Fibroblast of mammary gland (primary cell): ENCODE results near the gene BMS1.

Experiments
- DNase-seq: peaks from one replicate; pipeline ENCODE4 v3.0.0-alpha.2; 2010; ENCODE audit warnings: low read depth
- H3K4me3 ChIP-seq: 2 replicates; pipeline ENCODE4 v1.5.1; 2011; ENCODE audit warnings: low read depth, mild to moderate bottlenecking, low read length, moderate library complexity; ENCODE audit not compliant: control insufficient read depth
- TF ChIP-seq, protein P1 (sequence below): conservative IDR thresholded peaks from 2 replicates; pipeline ENCODE4 v1.5.1; 2011; ENCODE audit warnings: low read depth, low read length, inconsistent platforms; ENCODE audit not compliant: control insufficient read depth, insufficient read depth

BMS1 gene

DNA sequence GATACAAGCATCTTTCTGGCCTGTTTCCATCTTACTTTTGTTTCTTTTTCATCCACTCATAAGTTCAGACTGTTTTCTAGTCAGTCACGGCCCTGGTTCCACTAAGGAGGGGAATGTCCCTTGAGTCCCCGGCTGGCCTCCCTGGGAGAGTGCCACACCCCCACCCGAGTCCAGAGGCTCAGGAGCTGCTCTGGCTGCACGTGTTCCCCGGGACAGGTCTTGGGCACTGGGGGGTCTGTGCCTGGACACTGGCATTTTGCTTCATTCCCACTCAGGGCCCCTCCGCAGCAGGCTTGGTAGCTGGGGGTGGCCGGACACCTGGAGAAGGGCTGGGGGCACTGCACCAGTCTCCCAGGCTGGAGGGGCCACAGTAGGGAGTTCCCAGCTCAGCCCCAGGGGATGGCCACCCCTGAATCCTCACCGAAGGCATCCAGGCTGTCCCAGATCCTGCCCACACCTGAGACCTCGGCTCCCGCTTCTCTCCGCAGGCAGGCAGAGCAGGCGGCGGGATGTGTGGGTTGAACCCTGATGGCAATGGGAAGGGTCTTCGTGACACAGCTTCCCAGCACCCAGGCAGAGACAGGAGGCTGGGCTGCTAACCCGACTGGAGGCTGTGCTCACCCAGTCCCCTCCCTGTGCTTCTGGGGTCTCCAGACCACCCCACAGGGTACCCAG, 92.3 kb downstream of the BMS1 start:
- no peak overlapping the region for H3K4me3 ChIP-seq
- no peak for DNase-seq
- TF ChIP-seq, protein P1, sequence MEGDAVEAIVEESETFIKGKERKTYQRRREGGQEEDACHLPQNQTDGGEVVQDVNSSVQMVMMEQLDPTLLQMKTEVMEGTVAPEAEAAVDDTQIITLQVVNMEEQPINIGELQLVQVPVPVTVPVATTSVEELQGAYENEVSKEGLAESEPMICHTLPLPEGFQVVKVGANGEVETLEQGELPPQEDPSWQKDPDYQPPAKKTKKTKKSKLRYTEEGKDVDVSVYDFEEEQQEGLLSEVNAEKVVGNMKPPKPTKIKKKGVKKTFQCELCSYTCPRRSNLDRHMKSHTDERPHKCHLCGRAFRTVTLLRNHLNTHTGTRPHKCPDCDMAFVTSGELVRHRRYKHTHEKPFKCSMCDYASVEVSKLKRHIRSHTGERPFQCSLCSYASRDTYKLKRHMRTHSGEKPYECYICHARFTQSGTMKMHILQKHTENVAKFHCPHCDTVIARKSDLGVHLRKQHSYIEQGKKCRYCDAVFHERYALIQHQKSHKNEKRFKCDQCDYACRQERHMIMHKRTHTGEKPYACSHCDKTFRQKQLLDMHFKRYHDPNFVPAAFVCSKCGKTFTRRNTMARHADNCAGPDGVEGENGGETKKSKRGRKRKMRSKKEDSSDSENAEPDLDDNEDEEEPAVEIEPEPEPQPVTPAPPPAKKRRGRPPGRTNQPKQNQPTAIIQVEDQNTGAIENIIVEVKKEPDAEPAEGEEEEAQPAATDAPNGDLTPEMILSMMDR = no peak

DNA sequence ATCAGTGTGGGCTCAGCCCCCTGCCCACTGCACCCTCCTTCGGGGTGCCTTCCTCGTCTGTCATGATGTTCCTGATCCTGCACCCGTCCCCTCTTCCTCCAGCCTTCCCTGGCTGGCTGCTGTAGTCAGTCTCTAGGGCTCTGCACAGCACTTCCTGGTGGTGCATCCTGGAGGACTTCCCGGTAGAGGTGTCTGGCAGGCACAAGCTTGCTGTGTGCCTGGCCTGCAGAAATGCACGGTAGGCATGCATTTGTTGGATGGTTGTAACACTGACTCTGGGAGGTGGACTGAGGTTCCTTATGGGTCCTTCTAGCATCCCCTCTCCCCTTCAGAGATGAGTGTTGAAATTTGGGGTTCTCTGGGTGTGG, 92.8 kb downstream of the BMS1 start:
- TF ChIP-seq, protein P1 = no peak
- no peak for DNase-seq
- no peak overlapping the region for H3K4me3 ChIP-seq

DNA sequence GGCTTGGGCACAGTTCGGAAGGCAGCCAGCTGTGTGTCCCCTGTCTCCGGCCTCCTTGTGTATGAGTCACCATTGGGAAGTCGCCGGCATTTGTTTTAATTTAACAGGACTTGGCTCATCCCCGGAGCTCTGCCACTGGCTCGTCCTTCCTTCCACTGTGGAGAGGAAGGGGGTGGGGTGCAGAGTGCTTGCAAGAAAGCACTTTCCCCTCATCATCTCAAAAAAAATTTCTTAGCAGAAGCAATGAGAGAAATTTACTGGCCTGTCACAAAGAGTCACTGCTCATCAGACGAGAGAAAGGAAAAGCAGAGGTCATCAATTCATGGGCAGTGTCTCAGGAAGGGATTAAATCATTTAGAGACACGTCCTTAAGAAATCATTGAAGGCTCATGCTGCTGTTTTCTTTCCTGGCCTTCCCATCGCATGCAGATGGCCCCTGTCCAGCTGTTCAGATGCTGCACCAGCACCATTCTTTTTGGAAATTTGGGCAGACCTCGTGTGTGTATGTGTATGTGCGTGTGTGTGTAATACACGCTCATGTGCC, 93.3 kb downstream of the BMS1 start:
- H3K4me3 ChIP-seq = no peak overlapping the region
- DNase-seq = peak; percentile 7
- TF ChIP-seq, protein P1 = no peak

DNA sequence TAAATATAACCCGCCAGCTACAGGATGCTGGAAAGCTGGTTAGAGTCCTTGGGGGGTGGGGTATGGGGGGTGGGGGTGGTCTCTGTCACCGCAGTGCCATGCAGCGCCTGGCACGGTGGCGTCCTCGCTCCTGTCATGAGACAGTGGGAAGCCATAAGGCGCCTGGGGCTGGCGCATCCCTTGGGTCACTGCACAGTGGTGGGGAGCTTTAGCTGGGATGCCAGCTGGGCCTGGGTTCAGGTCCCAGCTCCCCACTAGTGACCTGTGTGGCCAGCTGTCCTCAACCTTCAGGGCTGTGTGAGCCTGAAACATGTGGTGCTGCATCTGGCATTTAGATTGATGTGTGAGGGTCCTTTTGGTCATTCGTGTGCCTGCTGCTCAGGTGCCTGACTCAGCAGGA, 93.9 kb downstream of the BMS1 start:
- no peak for DNase-seq
- H3K4me3 ChIP-seq = no peak overlapping the region
- TF ChIP-seq, protein P1 = no peak

DNA sequence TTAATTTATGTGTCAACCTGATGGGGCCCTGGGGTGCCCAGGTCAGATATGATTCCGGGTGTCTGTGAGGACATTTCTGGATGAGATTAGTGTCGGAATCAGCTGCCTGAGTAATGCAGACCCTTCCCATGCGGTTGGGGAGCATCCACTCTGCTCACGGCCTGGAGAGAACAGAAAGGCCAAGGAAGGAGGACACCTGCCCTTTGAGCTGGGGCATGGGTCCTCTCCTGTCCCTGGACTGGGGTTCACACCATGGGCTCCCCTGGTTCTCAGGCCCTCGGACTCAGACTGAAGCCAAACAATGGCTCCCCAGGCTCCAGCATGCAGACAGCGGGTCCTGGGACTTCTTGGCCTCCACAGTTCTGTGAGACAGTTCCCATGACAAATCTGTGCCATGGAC, 94.3 kb downstream of the BMS1 start:
- no peak for DNase-seq
- TF ChIP-seq, protein P1 = no peak
- no peak overlapping the region for H3K4me3 ChIP-seq

DNA sequence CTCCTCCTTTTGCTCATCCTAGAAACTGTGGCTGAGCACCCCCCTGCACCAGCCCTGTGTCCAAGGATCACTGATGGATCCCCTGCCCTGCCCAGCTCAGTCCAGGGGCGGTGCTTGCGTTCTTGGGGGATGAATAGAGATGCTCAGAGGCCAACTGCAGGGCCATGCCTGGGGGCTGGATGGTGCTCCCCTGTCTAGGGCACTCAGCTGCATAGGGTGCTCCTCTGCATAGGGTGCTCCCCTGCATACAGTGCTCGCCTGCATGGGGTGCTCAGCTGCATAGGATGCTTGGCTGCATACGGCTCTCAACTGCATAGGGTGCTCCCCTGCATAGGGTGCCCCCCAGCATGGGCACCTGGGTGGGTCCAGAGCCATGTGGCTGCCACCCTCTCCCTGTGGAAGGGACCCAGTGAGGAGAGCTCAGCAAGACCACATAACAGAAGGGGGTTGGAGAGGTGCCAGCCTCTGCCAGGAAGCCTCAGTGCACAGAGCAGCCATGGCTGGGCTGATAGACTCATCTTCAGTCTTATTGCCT, 95.0 kb downstream of the BMS1 start:
- DNase-seq = no peak
- H3K4me3 ChIP-seq = no peak overlapping the region
- TF ChIP-seq, protein P1 = no peak
